Caco-2 (cell line): ENCODE data around the gene DISP3. TPM values are rescaled to one million over a fixed set of nuclear protein-coding genes. Genes with fewer than 3 reads are reported as not detected.

ENCODE experiments used
- BruUV-seq: library from RNA; stranded (reverse); fragments of 400-500 nt; replicated peaks from 2 replicates; lab custom pipeline; 2021; lab: Mats Ljungman, UMichigan
- CTCF ChIA-PET: fragments of 300-600 bp; sonication (Branson Sonifier 250); formaldehyde crosslinking; loops from one replicate; lab custom pipeline; 2022; ENCODE audit warnings: antibody characterized with exemption; lab: Charles Lee
- POLR2A ChIA-PET: fragments of 300-600 bp; sonication (Branson Sonifier 250); formaldehyde crosslinking; loops from one replicate; lab custom pipeline; 2022; ENCODE audit warnings: antibody characterized with exemption; lab: Charles Lee
- DNase-seq, 2 experiments: peaks; one replicate each; pipeline versions ENCODE4 v3.0.0 to v3.0.0-alpha.2; 2020 to 2022
- H3K27me3 ChIP-seq: replicated peaks from 2 replicates; pipeline ENCODE4 v1.6.0; 2011; ENCODE audit warnings: low read length; ENCODE audit not compliant: control insufficient read depth, insufficient read depth
- H3K36me3 ChIP-seq: 2 replicates; pipeline ENCODE4 v1.5.1; 2011; ENCODE audit warnings: low read length; ENCODE audit not compliant: control insufficient read depth, insufficient read depth
- H3K4me1 ChIP-seq: fragments of 250-450 bp; sonication (Bioruptor Pico); 2 replicates; pipeline ENCODE4 v1.5.1; 2020; ENCODE audit warnings: mild to moderate bottlenecking
- H3K4me3 ChIP-seq: 2 replicates; pipeline ENCODE4 v1.5.1; 2011; ENCODE audit warnings: low read depth, mild to moderate bottlenecking, control low read depth, low read length
- H3K9me3 ChIP-seq: fragments of 250-450 bp; sonication (Bioruptor Pico); 2 replicates; pipeline ENCODE4 v1.5.1; 2020; ENCODE audit warnings: mild to moderate bottlenecking, moderate library complexity
- H3K27ac Mint-ChIP-seq: one replicate; pipeline ENCODE4 v1.8.0; 2022; ENCODE audit warnings: mixed read lengths; ENCODE audit not compliant: unreplicated experiment
- H3K27me3 Mint-ChIP-seq: one replicate; pipeline ENCODE4 v1.8.0; 2022; ENCODE audit warnings: mixed read lengths; ENCODE audit not compliant: insufficient read depth, unreplicated experiment
- H3K36me3 Mint-ChIP-seq: one replicate; pipeline ENCODE4 v1.8.0; 2022; ENCODE audit warnings: mild to moderate bottlenecking, mixed read lengths; ENCODE audit not compliant: insufficient read depth, unreplicated experiment
- H3K4me1 Mint-ChIP-seq: one replicate; pipeline ENCODE4 v1.8.0; 2022; ENCODE audit warnings: low read depth, mixed read lengths; ENCODE audit not compliant: unreplicated experiment
- H3K4me3 Mint-ChIP-seq: one replicate; pipeline ENCODE4 v1.8.0; 2022; ENCODE audit warnings: mild to moderate bottlenecking, moderate library complexity, mixed read lengths; ENCODE audit not compliant: unreplicated experiment
- H3K9me3 Mint-ChIP-seq: one replicate; pipeline ENCODE4 v1.8.0; 2022; ENCODE audit warnings: mixed read lengths; ENCODE audit not compliant: unreplicated experiment
- intact Hi-C: fragments of 100-400 bp; cut with micrococcal nuclease; formaldehyde crosslinking; loops from one replicate; pipeline ENCODE4 v1.10.0; 2022; ENCODE audit not compliant: unreplicated experiment
- total RNA-seq: library from RNA; stranded (reverse); gene quantifications from 2 replicates; pipeline ENCODE4 v1.2.3, GENCODE V29; 2022
- TF ChIP-seq, protein P1 (sequence below), 2 experiments: fragments of 200-600 bp in 1 of 2; IDR thresholded peaks; 1 replicate in 1 of 2; 2 replicates in 1 of 2; pipeline versions ENCODE4 v1.5.1 to v1.8.0; 2011 to 2022; ENCODE audit warnings: antibody characterized with exemption in 1 of 2, control low read depth in 1 of 2, inconsistent platforms in 1 of 2, low read depth in 1 of 2, low read length in 1 of 2, mild to moderate bottlenecking in 1 of 2, moderate library complexity in 1 of 2; ENCODE audit not compliant: insufficient read depth in 1 of 2, severe bottlenecking in 1 of 2, unreplicated experiment in 1 of 2

DISP3 gene
- total RNA-seq, 1 experiment from 2014 or later, result 1.1 TPM

DNA sequence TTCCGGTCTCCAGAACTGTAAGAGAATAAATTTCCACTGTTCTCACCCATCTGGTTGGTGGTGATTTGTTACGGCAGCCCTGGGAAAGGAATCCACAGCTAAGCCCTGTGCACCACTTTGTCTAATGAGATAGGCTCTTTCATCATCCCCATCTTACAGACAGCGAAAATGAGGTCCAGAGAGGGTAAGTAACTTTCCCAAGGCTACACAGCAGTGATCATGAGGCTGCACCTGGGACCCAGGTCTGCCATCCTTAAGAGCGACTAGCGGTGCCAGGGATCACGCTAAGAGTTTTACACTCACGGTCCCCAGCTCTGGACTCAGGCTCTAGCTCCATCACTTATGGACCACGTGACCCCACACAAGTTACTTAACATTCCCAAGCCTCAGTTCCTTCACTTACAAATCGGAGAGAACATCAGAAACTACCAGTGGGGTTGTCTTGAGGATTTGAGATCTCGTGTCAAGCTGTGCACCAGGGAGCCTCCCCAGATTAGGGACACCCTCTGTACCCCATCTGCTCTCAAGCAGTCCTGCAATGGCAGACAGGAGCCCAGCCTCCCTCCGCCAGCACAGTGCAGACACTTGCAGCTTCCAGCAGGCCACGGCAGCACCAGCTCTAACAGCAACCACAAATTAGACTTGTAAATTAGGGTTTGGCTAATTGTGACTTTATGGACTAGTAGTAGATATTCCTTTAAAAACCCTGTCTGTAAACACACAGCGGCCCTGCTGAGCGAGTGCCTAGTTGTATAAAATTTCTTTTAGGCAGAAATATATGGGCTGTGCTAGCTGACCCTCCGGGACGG is 87.3 kb downstream of the DISP3 start:
- Mint-ChIP-seq H3K27me3 (peaks cover 25% of the 10 kb centered on the region), H3K4me1 (no peaks in the 10 kb centered on the region), H3K9me3 (no peaks in the 10 kb centered on the region), H3K36me3 (no peaks in the 10 kb centered on the region), H3K27ac (no peak overlapping the region), H3K4me3 (no peak overlapping the region)
- Histone ChIP-seq H3K4me1 (no peaks in the 10 kb centered on the region), H3K9me3 (no peaks in the 10 kb centered on the region), H3K4me3 (no peak overlapping the region), H3K36me3 (no peaks in the 10 kb centered on the region), H3K27me3 (peaks cover 4% of the 10 kb centered on the region; the same call in 1 of the 2 replicates)
- ChIA-PET POLR2A (no interaction called here), CTCF (no interaction called here)
- TF ChIP-seq, protein P1, sequence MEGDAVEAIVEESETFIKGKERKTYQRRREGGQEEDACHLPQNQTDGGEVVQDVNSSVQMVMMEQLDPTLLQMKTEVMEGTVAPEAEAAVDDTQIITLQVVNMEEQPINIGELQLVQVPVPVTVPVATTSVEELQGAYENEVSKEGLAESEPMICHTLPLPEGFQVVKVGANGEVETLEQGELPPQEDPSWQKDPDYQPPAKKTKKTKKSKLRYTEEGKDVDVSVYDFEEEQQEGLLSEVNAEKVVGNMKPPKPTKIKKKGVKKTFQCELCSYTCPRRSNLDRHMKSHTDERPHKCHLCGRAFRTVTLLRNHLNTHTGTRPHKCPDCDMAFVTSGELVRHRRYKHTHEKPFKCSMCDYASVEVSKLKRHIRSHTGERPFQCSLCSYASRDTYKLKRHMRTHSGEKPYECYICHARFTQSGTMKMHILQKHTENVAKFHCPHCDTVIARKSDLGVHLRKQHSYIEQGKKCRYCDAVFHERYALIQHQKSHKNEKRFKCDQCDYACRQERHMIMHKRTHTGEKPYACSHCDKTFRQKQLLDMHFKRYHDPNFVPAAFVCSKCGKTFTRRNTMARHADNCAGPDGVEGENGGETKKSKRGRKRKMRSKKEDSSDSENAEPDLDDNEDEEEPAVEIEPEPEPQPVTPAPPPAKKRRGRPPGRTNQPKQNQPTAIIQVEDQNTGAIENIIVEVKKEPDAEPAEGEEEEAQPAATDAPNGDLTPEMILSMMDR (IDR thresholded peaks at IDR 0.05; ENCODE audit: insufficient read depth in 1 of 2, low read depth in 1 of 2, low read length in 1 of 2, severe bottlenecking in 1 of 2, unreplicated experiment in 1 of 2), result no peak
- BruUV-seq, result no TSS peak
- intact Hi-C loops, result no loop called here
- DNase-seq, result no peak

- Mint-ChIP-seq H3K27ac (no peak overlapping the region), H3K27me3 (peaks cover 25% of the 10 kb centered on the region), H3K9me3 (no peaks in the 10 kb centered on the region), H3K4me3 (no peak overlapping the region), H3K36me3 (no peaks in the 10 kb centered on the region), H3K4me1 (no peaks in the 10 kb centered on the region)
- Histone ChIP-seq H3K27me3 (peaks cover 4% of the 10 kb centered on the region; the same call in 1 of the 2 replicates), H3K4me1 (no peaks in the 10 kb centered on the region), H3K36me3 (no peaks in the 10 kb centered on the region), H3K9me3 (no peaks in the 10 kb centered on the region), H3K4me3 (no peak overlapping the region)
- BruUV-seq, result no TSS peak
- intact Hi-C loops, result no loop called here
- ChIA-PET POLR2A (no interaction called here), CTCF (no interaction called here)
- DNase-seq, result no peak
- TF ChIP-seq, protein P1 (IDR thresholded peaks at IDR 0.05; ENCODE audit: insufficient read depth in 1 of 2, low read depth in 1 of 2, low read length in 1 of 2, severe bottlenecking in 1 of 2, unreplicated experiment in 1 of 2), result no peak
Observed at GRCh38 chr1:11567244-11568065, 88.5 kb downstream of the DISP3 start.

GRCh38 chr1:11568687-11569086 is 89.7 kb downstream of the DISP3 start:
- no TSS peak for BruUV-seq
- TF ChIP-seq, protein P1 (IDR thresholded peaks at IDR 0.05; ENCODE audit: insufficient read depth in 1 of 2, low read depth in 1 of 2, low read length in 1 of 2, severe bottlenecking in 1 of 2, unreplicated experiment in 1 of 2), result no peak
- ChIA-PET POLR2A (no interaction called here), CTCF (no interaction called here)
- H3K36me3 ChIP-seq, result no peaks in the 10 kb centered on the region
- no peak for DNase-seq
- intact Hi-C loops, result no loop called here
- no peaks in the 10 kb centered on the region for H3K9me3 Mint-ChIP-seq
- H3K27me3 Mint-ChIP-seq, result peaks cover 30% of the 10 kb centered on the region
- no peak overlapping the region for H3K27ac Mint-ChIP-seq
- peaks cover 4% of the 10 kb centered on the region; the same call in 1 of the 2 replicates for H3K27me3 ChIP-seq
- H3K4me1 ChIP-seq, result no peaks in the 10 kb centered on the region
- no peak overlapping the region for H3K4me3 Mint-ChIP-seq
- H3K9me3 ChIP-seq, result no peaks in the 10 kb centered on the region
- no peaks in the 10 kb centered on the region for H3K36me3 Mint-ChIP-seq
- no peaks in the 10 kb centered on the region for H3K4me1 Mint-ChIP-seq
- no peak overlapping the region for H3K4me3 ChIP-seq
